Panc1 (cell line): ENCODE measurements around the gene PANK4. TPM values are rescaled to one million over a fixed set of nuclear protein-coding genes. Genes with fewer than 3 reads are reported as not detected.
A peak's percentile ranks its signal among the peaks of the same experiment; 100 is the strongest.

Experiments
- ATAC-seq: fragments of 200-7000 bp; cut with Tn5 transposase; 2 replicates; pipeline ENCODE4 v1.9.1; 2020; ENCODE audit warnings: mild to moderate bottlenecking, moderate library complexity
- BruUV-seq: library from RNA; stranded (reverse); fragments of 400-500 nt; replicated peaks from 2 replicates; lab custom pipeline; 2021; lab: Mats Ljungman, UMichigan
- CTCF ChIA-PET: fragments of 300-600 bp; sonication (Branson Sonifier 250); formaldehyde crosslinking; loops from one replicate; lab custom pipeline; 2022; ENCODE audit warnings: antibody characterized with exemption; lab: Charles Lee
- POLR2A ChIA-PET: fragments of 300-600 bp; sonication (Branson Sonifier 250); formaldehyde crosslinking; loops from one replicate; lab custom pipeline; 2022; ENCODE audit warnings: antibody characterized with exemption; lab: Charles Lee
- DNase-seq: peaks from one replicate; pipeline ENCODE4 v3.0.0-alpha.2; 2010; ENCODE audit warnings: low read depth, low spot score
- H3K27ac ChIP-seq: 2 replicates; pipeline ENCODE4 v1.5.1; 2011; ENCODE audit warnings: mild to moderate bottlenecking, low read length, inconsistent platforms
- H3K27me3 ChIP-seq: fragments of 200-500 bp; sonication (Bioruptor generic); 2 replicates; pipeline ENCODE4 v1.6.0; 2014; ENCODE audit warnings: low read length, inconsistent platforms; ENCODE audit not compliant: control insufficient read depth, insufficient read depth
- H3K36me3 ChIP-seq: fragments of 200-500 bp; sonication (Bioruptor generic); 2 replicates; pipeline ENCODE4 v1.5.1; 2014; ENCODE audit warnings: inconsistent platforms, mild to moderate bottlenecking, low read length, moderate library complexity; ENCODE audit not compliant: control insufficient read depth, insufficient read depth
- H3K4me1 ChIP-seq: 2 replicates; pipeline ENCODE4 v1.5.1; 2011; ENCODE audit warnings: inconsistent platforms, mild to moderate bottlenecking, low read length, moderate library complexity; ENCODE audit not compliant: control insufficient read depth, insufficient read depth
- H3K4me3 ChIP-seq, 2 experiments: 2 replicates each; pipeline ENCODE4 v1.5.1; 2011 to 2012; ENCODE audit warnings: low read depth in 2 of 2, low read length in 2 of 2, mild to moderate bottlenecking in 2 of 2, inconsistent platforms in 1 of 2, moderate library complexity in 1 of 2
- H3K9me3 ChIP-seq: fragments of 200-500 bp; sonication (Bioruptor generic); 2 replicates; pipeline ENCODE4 v1.5.1; 2014; ENCODE audit warnings: low read depth, mild to moderate bottlenecking, inconsistent platforms, low read length, moderate library complexity; ENCODE audit not compliant: control insufficient read depth, insufficient read depth
- CTCF ChIP-seq: fragments of 450-650 bp; IDR thresholded peaks from 2 replicates; pipeline ENCODE4 v1.5.1; 2017; ENCODE audit warnings: mild to moderate bottlenecking
- POLR2AphosphoS5 ChIP-seq: IDR thresholded peaks from 2 replicates; pipeline ENCODE4 v1.6.1; 2012; ENCODE audit warnings: mild to moderate bottlenecking, low read depth, low read length, moderate library complexity
- REST ChIP-seq, 2 experiments: IDR thresholded peaks; 2 replicates each; pipeline ENCODE4 v1.6.1; 2011 to 2012; ENCODE audit warnings: low read depth in 2 of 2, control low read depth in 1 of 2, low read length in 1 of 2, mild to moderate bottlenecking in 1 of 2, moderate library complexity in 1 of 2; ENCODE audit not compliant: insufficient read depth in 1 of 2
- SIN3A ChIP-seq: IDR thresholded peaks from 2 replicates; pipeline ENCODE4 v1.6.1; 2012; ENCODE audit warnings: low read depth, mild to moderate bottlenecking, low read length, moderate library complexity, borderline replicate concordance; ENCODE audit not compliant: insufficient read depth
- TCF7L2 ChIP-seq: IDR thresholded peaks from 2 replicates; pipeline ENCODE4 v1.6.1; 2011; ENCODE audit warnings: mild to moderate bottlenecking, low read depth, low read length, inconsistent platforms
- in situ Hi-C: cut with HindIII; loops from 2 replicates; pipeline ENCODE4 v1.10.0; 2016; ENCODE audit warnings: low sequenced_read_pairs, low pct_unique_long_range_greater_than_20kb
- intact Hi-C: fragments of 100-400 bp; cut with micrococcal nuclease; formaldehyde crosslinking; loops from one replicate; pipeline ENCODE4 v1.10.0; 2022; ENCODE audit not compliant: unreplicated experiment
- total RNA-seq: library from RNA; stranded (reverse); gene quantifications from one replicate; pipeline ENCODE4 v1.2.1, GENCODE V29; 2021; ENCODE audit not compliant: unreplicated experiment

PANK4 gene
- total RNA-seq, 1 experiment from 2014 or later = 35.9 TPM

GRCh38 chr1:2535981-2536380 lies 9.6 kb upstream of the PANK4 start:
- Histone ChIP-seq H3K4me3 (no peak overlapping the region), H3K27ac (no peak overlapping the region), H3K4me1 (peaks cover 40% of the 10 kb centered on the region), H3K27me3 (no peaks in the 10 kb centered on the region), H3K9me3 (no peaks in the 10 kb centered on the region), H3K36me3 (no peaks in the 10 kb centered on the region)
- no TSS peak for BruUV-seq
- POLR2A ChIA-PET = no interaction called here
- ATAC-seq = no peak
- intact Hi-C loops = no loop called here
- in situ Hi-C loops = no loop called here
- no peak for TF ChIP-seq POLR2AphosphoS5
- no peak for TF ChIP-seq CTCF
- TF ChIP-seq TCF7L2 = no peak
- no peak for TF ChIP-seq REST (IDR thresholded peaks at IDR 0.05; ENCODE audit: insufficient read depth in 1 of 2, low read depth in 2 of 2, low read length in 1 of 2)
- TF ChIP-seq SIN3A = no peak
- no peak for DNase-seq
- CTCF ChIA-PET = interaction anchor here (0.6 kb wide), 1 partner anchor 402 kb away, joined by 3 read pairs; no protein-coding TSS in a partner anchor

- in situ Hi-C loops = no loop called here
- H3K4me3 ChIP-seq = no peak overlapping the region
- H3K4me1 ChIP-seq = peaks cover 45% of the 10 kb centered on the region
- ChIA-PET CTCF (no interaction called here), POLR2A (no interaction called here)
- 0 out of 2 replicates have a peak overlapping the region, but pooled peaks have one; percentile 4 for H3K27ac ChIP-seq
- ATAC-seq = no peak
- no peak for DNase-seq
- BruUV-seq = no TSS peak
- H3K36me3 ChIP-seq = no peaks in the 10 kb centered on the region
- H3K27me3 ChIP-seq = no peaks in the 10 kb centered on the region
- TF ChIP-seq CTCF = peak; percentile 11; the same call in 1 of the 2 replicates
- TF ChIP-seq TCF7L2 = no peak
- no peaks in the 10 kb centered on the region for H3K9me3 ChIP-seq
- intact Hi-C loops = no loop called here
These were observed 9.1 kb upstream of the PANK4 start for GRCh38 chr1:2535455-2535854.
